GM12801 (cell line): ENCODE measurements around the gene APC.

ENCODE experiments used
- TF ChIP-seq, protein P1 (sequence below): IDR thresholded peaks from one replicate; pipeline ENCODE4 v1.5.1; 2011; ENCODE audit warnings: control low read depth; ENCODE audit not compliant: insufficient read length; ENCODE audit errors: extremely low read depth

APC gene

DNA sequence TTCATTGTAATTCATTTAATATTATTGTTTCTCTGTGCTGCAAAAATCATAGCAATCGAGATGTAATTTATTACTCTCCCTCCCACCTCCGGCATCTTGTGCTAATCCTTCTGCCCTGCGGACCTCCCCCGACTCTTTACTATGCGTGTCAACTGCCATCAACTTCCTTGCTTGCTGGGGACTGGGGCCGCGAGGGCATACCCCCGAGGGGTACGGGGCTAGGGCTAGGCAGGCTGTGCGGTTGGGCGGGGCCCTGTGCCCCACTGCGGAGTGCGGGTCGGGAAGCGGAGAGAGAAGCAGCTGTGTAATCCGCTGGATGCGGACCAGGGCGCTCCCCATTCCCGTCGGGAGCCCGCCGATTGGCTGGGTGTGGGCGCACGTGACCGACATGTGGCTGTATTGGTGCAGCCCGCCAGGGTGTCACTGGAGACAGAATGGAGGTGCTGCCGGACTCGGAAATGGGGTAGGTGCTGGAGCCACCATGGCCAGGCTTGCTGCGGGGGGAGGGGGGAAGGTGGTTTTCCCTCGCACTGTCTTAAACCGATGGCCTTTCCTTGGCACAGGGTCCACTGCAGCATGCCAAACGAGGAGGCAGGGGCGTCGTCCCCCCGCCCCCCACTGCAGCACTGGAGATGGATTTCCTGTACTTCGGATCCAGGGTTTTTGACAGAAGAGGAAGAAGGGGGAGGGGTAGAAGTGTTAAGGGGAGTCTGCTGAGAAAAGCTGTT is at the start of gene APC:
TSS of gene APC (plus strand) at position 423 of the 728 bp plus-strand sequence. CDS start 17,006 bp downstream, outside the sequence.
- TF ChIP-seq, protein P1, sequence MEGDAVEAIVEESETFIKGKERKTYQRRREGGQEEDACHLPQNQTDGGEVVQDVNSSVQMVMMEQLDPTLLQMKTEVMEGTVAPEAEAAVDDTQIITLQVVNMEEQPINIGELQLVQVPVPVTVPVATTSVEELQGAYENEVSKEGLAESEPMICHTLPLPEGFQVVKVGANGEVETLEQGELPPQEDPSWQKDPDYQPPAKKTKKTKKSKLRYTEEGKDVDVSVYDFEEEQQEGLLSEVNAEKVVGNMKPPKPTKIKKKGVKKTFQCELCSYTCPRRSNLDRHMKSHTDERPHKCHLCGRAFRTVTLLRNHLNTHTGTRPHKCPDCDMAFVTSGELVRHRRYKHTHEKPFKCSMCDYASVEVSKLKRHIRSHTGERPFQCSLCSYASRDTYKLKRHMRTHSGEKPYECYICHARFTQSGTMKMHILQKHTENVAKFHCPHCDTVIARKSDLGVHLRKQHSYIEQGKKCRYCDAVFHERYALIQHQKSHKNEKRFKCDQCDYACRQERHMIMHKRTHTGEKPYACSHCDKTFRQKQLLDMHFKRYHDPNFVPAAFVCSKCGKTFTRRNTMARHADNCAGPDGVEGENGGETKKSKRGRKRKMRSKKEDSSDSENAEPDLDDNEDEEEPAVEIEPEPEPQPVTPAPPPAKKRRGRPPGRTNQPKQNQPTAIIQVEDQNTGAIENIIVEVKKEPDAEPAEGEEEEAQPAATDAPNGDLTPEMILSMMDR = no peak

DNA sequence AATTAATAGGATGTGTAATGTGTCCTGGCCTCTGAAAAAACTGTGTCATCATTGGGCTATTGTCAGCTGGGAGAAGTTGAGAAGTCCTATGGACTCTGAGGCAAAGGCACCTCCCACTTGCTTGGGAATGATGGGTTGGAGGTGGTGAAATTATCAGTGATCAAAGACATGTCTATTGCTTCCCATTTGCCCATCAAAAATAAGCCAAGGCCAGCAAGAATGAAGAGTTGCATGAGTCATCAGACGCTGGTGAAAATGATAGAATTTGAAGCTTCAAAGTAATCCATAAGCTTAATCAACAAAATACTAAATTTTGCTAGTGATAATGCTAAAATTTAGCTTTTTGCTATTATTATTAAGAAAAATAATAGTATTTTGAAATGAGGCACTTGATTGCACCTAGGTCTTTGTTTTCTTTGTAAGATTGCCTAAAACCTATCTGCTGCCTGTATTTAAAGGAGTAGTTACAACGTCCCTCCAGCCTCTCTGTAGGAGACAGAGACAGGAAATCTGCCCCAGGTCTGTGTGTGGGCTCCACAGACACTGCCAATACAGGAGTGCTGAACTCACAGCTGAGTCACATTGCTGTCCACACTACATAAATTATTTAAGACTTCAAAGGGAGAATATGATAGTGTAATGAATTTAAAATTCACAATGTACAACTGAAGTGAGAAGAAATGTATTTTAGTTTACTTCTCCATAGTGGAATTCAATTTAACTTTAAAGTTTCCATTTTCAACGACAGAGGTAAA is 48.4 kb upstream of the APC start:
- TF ChIP-seq, protein P1 = no peak

DNA sequence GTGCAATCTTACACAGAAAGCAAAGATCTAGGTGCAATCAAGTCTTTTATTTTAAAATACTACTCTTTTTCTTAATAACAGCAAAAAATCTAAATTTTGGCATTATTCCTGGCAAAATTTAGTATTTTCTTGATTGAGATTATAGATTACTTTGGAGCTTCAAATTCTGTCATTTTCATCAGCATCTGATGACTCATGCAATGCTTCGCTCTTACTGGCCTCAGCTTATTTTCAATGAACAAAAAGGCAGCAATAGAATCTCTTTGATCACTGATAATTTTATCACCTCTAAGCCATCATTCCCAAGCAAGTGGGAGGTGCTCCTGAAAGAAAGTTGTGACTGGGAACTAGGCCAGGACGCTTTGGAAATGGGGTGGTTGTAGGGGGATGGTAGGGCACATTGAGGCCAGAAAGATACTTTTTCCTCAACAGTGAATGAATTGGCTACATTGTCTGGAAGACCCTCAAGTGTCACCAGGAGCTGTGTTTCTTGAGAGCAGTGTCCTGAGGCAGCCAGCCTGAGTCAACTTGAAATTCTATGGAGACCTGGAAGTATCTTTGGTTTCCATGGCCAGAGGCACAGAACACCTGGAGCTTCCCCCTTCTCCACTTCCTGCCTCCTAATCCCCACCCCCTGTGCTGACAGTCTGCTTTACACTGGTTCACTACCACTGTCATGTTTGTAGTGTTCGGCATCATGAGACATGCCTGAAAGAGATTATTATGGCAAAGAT is 46.9 kb upstream of the APC start:
- TF ChIP-seq, protein P1 = no peak

DNA sequence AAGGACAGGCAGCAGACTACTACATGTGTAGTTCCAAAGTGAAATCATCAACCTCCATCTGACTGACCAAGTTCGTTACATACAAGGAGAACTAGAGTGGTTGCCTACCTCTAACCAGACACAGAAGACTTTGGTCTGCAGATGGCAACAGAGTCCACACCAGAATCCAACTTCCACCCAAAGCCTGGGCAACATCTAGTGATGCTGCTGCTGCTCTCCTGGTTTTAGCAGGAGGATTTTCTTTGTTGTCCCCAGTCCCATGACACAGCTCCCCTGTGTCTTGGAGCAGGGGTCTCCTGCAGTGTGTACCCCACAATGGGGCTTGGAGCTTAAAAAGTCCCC is 46.4 kb upstream of the APC start:
- TF ChIP-seq, protein P1 = no peak

DNA sequence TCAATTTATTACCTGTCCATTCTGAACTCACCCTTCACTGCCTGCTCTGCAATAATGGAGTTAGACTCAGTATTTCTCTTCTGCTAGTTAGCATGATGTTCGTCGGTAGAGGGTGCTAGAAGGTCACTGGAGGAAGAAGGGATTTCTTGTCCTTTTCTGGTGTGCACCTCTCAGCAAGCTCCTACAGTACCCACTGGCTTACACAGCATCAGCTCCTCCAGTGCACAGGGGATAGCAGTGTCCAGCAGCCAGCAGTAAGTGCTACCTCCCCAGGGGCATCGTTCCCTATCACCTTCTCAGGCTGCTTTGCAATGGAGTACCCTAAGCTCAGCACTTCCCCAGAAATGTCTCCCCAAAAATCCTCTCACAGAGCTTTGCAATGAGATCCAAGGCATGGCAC is 45.9 kb upstream of the APC start:
- TF ChIP-seq, protein P1 = no peak

DNA sequence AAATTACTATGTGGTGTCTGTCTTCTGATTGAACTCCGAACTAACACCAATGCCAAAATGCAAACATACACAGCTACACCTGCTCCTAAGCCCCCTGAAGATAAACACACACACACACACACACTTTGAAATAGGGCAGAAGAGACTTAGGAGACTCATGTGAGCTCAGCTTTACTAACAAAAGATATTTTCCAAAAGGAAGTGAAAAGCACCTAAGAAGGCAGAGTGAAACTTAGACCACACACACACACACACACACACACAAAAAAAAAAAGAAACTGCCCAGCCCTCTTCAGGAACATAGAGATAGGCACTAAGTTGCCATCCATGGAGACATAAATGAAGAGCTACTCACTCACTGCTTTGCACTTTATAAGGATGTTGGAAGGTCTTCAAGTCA is 45.2 kb upstream of the APC start:
- TF ChIP-seq, protein P1 = no peak

DNA sequence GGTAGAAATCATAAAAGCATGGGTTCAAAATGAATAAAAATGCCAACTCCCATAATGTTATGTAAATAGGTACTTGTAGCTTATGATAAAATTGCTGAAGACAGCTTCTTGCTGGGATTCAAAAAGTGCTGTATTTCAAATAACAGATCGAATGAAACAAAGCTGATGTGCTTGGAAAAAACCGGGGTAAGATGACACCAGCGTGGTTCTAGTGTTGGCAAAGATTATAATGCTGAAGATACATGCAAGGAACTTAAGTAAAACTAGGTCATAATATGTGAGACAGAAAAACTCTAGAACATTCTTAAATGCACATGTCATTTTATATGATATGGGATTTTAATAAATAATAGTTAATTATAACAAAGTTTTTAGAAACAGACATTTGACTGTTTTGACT is 44.4 kb upstream of the APC start:
- TF ChIP-seq, protein P1 = no peak
